ENCODE results near the gene MAT2B. TPM values are rescaled to one million over a fixed set of nuclear protein-coding genes. Genes with fewer than 3 reads are reported as not detected.

The MAT2B gene
- total RNA-seq, 1 experiment from 2014 or later = 25.1 TPM

- H3K27ac Mint-ChIP-seq (ENCODE audit: unreplicated experiment) = no peak overlapping the region
- TF ChIP-seq CTCF (IDR thresholded peaks at IDR 0.05; ENCODE audit: insufficient read depth in 1 of 2, low read depth in 1 of 2, low read length in 1 of 2, severe bottlenecking in 1 of 2, unreplicated experiment in 1 of 2) = no peak
- Histone ChIP-seq H3K27me3 (replicated peaks; ENCODE audit: control insufficient read depth, insufficient read depth, low read length) (peaks cover 2% of the 10 kb centered on the region; the same call in 1 of the 2 replicates), H3K9me3 (no peaks in the 10 kb centered on the region), H3K36me3 (ENCODE audit: control insufficient read depth, insufficient read depth, low read length) (no peaks in the 10 kb centered on the region), H3K4me3 (ENCODE audit: low read depth, low read length) (no peak overlapping the region), H3K4me1 (0 out of 2 replicates have a peak, but pooled peaks cover 3% of the 10 kb centered on the region)
- POLR2A ChIA-PET = no interaction called here
- intact Hi-C loops (cut with micrococcal nuclease; ENCODE audit: unreplicated experiment) = loop anchor here (10.0 kb wide), 1 partner anchor 257 kb away; no protein-coding TSS in a partner anchor
- H3K27me3 Mint-ChIP-seq (ENCODE audit: insufficient read depth, unreplicated experiment) = peaks cover 11% of the 10 kb centered on the region
- no peak overlapping the region for H3K4me3 Mint-ChIP-seq (ENCODE audit: unreplicated experiment)
- no peak for DNase-seq
- peaks cover 8% of the 10 kb centered on the region for H3K4me1 Mint-ChIP-seq (ENCODE audit: low read depth, unreplicated experiment)
- no peaks in the 10 kb centered on the region for H3K9me3 Mint-ChIP-seq (ENCODE audit: unreplicated experiment)
- CTCF ChIA-PET = no interaction called here
- H3K36me3 Mint-ChIP-seq (ENCODE audit: insufficient read depth, unreplicated experiment) = no peaks in the 10 kb centered on the region
- BruUV-seq (replicated peaks) = no TSS peak
Observed at GRCh38 chr5:163567811-163568210, 62.4 kb downstream of the MAT2B start.

Other genes with a start within 250 kb of the MAT2B start
- 175 and 181 TPM in 2 replicates for gene CCNG1, start 68.0 kb upstream of the MAT2B start, total RNA-seq (2022)
- gene NUDCD2, start 45.5 kb upstream of the MAT2B start, total RNA-seq (2022) = 50.0 and 50.9 TPM in 2 replicates
- 61.1 and 64.2 TPM in 2 replicates for gene HMMR, start 45.0 kb upstream of the MAT2B start, total RNA-seq (2022)

All from Caco-2 (cell line).